GM18861 (cell line): Measurements from ENCODE around the gene ITPKC.
"Not testable (repeated sequence)": the region's sequence is repeated elsewhere in the genome, so short reads cannot be mapped to it uniquely, and the experiment has no call there.

ENCODE experiments used
- ATAC-seq: cut with Tn5 transposase; IDR thresholded peaks from one replicate; pipeline ENCODE4 v1.9.1; 2021; ENCODE audit not compliant: unreplicated experiment

The ITPKC gene

DNA sequence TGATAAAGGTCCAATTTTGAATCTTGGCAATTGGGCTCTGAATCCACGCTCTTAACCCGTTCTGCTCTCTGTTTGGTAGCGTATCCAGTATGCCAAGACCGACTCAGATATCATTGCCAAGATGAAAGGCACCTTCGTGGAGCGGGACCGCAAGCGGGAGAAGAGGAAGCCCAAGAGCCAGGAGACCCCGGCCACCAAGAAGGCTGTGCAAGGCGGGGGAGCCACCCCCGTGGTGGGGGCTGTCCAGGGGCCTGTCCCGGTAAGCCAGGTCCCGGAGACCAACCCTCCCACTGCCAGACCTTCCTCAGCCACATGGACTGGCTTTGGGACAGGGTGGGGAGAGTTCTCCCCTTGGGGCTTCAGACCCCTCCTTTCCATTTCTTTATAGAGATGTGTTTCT lies 42.4 kb downstream of the ITPKC start:
- ATAC-seq = no peak

DNA sequence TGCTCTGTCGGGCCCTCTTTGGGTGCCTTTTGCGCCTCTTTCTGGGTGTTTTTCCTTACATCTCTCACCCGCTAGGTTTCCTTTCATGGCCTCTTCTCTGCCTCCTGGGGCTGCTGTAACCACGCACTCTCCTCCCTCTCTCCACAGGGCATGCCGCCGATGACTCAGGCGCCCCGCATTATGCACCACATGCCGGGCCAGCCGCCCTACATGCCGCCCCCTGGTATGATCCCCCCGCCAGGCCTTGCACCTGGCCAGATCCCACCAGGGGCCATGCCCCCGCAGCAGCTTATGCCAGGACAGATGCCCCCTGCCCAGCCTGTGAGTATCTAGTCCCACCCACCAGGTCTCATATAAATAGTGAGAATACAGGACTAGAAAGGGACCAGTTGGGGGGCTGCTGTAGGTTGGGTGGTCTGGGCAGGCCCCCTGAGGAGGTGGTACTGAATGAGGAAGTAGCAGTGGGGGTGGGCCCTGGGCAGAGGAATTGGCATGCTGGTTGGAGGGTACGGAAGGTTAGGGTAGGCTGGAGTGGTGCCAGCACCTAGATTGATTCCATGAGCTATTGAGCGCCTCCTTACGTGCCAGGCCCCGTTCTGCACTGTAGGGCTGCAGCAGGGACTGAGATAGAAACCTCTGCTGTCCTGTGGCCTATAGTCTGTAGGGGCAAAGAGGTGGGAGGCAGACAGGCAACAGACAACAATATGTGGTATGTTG lies 46.0 kb downstream of the ITPKC start:
- no peak for ATAC-seq

DNA sequence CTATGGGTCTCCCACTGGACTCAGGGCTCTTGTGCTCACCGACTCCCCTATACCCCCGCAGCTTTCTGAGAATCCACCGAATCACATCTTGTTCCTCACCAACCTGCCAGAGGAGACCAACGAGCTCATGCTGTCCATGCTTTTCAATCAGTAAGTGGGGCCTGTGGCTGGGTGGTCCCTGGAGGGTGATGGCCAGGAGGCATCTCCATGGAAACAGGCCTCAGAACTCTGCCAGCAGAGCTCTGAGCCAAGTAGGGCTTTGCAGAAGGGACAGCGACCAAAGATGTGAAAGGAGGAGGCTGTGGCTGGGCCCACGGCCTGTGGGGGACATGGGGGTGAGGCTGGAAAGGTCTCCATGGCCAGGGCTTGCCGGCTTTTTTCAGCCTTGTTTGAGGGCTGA lies 46.6 kb downstream of the ITPKC start:
- no peak for ATAC-seq

DNA sequence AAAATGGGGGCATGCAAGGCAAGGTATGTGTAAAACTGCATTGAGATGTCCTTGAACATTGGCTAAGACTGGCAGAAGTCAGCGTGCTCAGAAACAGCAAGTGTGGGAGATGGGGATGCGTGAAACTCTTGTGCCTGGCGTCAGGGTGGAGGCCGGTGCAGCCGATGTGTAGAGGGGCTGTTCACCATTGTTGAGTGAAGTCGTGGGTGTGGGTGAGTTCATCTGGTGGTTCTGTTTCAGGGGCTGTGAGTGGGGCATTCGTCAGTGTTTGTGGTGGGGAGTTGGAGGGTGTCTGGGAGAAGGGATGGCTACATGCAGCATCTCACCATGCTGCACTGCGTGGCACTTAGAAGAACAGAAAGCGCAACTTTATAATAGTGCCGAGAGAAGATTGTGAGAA lies 47.1 kb downstream of the ITPKC start:
- no peak for ATAC-seq

DNA sequence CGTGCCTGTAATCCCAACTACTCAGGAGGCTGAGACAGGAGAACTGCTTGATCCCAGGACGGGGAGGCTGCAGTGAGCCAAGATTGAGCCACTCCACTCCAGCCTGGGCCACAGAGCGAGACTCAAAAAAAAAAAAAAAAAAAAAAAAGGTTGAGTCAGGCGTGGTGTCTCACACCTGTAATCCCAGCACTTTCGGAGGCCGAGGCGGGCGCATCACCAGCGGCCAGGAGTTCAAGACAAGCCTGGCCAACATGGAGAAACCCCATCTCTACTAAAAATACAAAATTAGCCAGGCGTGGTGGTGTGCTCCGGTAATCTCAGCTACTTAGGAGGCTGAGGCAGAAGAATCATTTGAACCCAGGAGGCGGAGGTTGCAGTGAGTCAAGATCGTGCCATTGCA lies 49.5 kb downstream of the ITPKC start:
- not testable (repeated sequence) for ATAC-seq

DNA sequence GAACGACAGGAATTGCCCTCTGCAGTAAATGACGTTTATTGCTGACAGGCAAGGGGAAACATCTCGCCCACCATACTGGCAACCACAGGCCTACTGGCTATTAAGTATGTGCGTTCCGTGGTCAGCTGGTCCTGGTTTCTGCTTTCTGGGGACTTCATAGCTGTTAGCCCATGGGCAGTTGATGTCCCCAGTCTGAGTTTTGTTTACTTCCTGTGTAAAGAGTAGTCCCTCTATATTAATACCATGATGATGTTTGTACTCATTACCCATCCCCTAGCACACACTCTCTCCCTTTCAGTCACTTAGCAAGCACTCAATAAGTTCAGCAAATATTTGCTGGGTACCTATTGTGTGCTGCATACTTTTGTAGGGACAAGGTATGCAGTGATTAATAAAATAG lies 52.0 kb downstream of the ITPKC start:
- ATAC-seq = no peak

DNA sequence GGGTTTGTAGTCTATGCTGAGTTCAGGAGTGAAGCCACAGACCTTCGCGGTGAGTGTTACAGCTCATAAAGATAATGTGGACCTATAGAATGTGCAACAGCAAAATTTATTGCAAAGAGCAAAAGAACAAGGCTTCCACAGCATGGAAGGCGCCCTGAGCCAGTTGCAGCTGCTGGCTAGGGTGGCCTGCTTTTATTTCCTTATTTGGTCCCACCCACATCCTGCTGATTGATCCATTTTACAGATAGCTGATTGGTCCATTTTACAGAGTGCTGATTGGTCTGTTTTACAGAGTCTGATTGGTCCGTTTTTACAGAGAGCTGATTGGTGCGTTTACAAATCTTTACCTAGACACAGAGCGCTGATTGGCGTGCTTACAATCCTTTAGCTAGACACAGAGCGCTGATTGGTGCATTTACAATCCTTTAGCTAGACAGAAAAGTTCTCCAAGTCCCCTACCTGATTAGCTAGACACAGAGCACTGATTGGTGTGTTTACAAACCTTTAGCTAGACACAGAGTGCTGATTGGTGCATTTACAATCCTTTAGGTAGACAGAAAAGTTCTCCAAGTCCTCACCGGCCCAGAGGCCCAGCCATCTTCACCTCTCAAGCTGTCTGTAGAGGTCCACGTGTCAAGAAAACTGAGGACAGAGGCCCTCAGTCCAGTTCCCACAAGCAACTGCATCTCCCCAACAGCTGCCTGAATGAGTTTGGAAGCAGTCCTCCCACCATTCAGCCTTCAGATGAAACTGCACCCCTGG lies 54.4 kb downstream of the ITPKC start:
- not testable (repeated sequence) for ATAC-seq

DNA sequence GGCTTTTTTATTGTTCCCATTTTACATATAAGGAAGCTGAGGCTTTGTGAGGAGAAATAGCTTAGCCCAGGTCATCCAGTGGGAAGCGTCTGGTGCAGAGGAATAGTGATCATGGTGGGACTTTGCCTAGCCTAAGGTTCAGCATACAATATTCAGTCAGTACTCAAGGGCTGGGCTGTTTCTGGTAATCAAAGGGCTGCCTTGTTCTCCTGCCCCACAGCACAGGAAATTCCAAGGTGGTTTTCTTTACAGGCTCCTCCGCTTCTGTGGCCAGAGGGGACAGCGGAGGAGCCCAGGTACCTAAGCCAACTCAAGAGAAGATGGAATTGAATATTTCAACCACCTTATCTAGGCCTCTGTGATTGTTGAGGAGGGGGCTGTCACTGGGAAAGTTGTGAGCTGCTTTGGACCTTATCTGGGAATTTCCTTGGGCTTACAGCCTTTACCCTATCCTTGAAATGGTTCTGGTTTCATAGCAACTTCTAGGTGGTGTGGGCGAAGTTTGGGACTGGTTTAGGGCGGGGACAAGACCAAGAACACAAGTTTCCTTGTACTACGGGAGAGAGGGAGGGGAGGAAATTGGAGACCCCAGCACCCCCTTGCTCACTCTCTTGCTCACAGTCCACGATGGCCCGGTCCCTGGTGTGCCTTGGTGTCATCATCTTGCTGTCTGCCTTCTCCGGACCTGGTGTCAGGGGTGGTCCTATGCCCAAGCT lies 58.2 kb downstream of the ITPKC start, which contains the start of gene MIA:
Gene MIA (plus strand): TSS at position 606 of the 716 bp plus-strand sequence. CDS start 22 bp downstream, at position 628.
- ATAC-seq = no peak

DNA sequence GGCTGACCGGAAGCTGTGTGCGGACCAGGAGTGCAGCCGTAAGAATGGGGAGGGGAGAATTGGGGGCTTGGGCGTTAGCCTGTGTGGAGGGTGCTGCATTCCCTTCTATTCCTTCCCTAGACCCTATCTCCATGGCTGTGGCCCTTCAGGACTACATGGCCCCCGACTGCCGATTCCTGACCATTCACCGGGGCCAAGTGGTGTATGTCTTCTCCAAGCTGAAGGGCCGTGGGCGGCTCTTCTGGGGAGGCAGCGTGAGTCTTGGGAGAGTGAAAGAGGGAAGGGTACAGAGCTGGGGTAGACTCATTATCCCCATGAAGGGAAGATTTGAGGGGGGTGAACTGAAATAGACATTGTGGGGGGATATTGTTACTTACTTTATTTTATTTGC lies 58.7 kb downstream of the ITPKC start:
- no peak for ATAC-seq

DNA sequence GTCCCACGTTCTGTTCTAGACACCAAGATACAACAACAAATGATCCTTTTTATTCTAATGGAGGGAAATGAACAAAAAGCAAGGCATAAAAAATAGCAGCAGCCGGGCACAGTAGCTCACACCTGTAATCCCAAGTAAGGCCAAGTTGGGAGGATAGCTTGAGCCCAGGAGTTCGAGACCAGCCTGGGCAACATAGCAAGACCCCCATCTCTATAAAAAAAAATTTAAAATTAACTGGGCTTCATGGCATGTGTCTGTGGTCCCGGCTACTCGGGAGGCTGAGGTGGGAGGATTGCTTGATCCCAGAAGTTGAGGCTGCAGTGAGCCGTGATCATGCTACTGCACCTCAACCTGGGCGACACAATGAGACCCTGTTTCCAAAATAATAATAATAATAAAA lies 59.5 kb downstream of the ITPKC start:
- no peak for ATAC-seq

DNA sequence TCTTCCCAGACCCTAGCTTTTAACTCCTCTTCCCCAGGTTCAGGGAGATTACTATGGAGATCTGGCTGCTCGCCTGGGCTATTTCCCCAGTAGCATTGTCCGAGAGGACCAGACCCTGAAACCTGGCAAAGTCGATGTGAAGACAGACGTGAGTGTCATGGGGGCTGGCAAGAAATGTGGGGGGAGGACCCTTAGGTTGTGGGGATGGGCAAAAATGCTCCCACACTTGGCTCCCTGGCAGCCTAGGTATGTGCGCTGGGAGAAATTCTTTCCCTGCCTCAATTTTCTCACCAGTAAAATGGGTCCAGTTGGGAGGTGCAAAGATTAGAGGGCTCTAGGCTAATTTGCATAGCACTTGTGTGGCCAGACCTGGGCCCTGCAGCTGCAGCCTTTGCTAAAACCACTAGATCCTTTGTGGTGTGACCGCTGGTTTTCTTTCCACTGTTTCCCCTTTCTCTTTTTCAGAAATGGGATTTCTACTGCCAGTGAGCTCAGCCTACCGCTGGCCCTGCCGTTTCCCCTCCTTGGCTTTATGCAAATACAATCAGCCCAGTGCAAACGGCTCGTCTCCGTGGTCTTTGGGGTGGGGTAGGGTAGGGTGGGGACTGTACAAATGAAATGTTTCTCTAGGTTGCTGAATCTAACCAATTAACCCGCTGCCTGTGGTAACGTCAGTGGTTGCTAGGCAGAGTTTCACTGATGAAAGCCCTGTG lies 60.2 kb downstream of the ITPKC start:
- peak; percentile 48 for ATAC-seq

DNA sequence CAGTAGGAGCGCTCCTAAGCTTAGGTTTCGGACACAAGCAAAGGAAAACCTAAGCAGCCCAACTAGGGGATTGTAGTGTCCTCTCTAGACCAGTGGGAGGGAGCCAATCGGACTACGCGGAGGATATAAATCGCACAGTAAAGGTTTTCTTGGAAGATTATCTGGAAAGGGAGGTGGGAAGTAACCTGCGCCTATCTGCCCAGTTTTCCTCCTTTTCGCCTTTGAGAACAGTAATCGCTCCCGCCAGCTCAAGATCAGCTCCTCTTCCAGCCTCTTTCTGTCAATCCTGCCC lies 60.7 kb downstream of the ITPKC start:
- no peak for ATAC-seq

DNA sequence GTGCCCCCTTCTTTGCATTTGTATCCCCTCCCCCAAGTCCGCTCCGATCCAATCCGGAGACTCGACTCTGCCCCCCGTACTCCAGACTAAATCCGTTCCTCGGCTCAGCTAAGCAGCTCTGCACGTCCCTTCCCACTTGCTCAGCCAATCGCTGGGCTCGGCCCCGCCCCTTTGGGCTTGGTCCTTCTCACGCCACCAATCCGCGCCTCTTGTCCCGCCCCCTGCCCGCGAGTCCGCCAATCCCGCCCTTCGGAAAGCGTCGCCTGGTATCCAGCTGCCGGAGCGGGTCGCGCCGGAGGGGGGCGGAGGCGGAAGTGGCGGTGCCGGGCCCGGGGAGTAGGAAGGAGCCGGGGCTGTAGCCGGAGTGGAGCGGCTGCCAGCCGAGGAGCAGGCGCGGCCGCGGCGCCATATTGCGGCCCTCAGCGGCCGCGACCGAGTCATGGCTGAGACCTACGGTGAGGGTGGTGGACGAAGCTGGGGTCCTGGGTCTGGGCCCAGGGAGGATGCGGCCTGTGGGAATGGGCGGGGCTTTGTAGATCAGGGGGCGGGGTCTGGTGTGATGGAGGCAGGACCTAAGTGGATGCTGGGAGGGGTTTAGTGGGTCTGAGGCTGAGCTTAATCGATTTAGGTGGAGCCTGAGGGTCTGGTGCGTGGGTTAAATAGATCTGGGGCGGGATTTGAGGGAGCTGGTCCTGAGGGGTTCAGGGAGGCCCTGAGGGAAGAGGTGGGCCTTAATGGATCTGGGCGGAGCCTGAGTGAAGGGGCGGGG lies 61.2 kb downstream of the ITPKC start, which contains the start of gene RAB4B:
Gene RAB4B (plus strand): TSS at position 311 of the 769 bp plus-strand sequence. CDS start 129 bp downstream, at position 440.
- peak; percentile 52 for ATAC-seq

DNA sequence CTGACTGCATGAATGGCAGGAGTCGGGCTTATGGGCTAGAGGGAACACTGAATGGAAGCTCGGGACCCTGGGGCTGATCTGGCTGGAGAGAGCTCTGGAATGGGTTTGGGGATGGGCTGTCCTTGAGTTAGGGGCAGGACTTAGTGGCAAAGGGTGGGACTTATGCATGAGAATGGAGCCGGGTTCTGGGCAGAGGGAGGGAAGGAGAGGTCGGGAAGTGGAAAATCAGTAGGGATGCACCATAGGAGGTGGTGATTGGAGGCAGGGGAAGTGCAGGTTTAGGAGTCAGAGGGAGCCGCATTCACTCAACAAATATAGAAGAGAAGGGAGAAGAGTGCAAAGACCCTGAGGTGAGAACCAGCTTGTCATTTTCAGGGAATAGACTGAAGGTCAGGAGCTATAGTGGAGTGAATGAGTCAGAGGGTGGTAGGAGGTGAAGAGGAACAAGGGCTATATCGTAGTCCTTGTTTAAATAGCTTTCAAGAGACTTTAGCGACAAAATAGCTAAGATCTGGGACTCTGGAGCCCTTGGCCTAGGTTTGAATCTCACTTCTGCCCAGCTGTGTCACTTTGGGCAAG lies 61.9 kb downstream of the ITPKC start:
- no peak for ATAC-seq

DNA sequence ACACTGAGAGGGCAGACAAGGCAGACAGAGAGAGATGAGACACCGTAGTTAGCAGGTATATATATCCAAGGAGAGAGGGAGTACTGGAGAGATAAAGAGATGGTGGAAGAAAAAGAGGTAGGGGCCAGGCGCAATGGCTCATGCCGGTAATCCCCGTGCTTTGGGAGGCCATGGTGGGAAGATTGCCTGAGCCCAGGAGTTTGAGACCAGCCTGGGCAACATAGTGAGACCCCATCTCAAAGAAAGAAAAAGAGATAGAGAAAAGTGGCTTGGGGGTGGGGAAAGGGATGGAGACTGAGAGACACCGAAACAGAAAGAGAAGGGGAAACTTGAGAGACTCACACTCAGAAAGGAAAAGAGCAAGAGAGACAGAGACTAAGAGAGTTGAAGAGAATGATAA lies 63.7 kb downstream of the ITPKC start:
- ATAC-seq = no peak

DNA sequence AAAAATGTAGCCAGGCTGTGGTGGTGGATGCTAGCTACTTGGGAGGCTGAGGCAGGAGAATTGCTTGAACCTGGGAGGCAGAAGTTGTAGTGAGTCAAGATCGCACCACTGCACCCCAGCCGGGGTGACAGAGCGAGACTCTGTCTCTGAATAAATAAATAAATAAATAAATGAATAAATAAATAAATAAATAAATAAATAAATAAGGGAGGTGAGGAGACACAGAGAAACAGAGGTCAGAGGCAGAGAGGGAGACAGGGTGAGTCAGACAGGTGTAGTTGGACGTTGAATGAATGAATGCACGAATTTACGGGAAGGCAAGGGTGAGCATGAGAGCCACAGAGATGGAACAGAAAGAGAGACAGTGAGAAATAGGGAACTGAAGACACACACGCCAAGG lies 64.2 kb downstream of the ITPKC start:
- no peak for ATAC-seq

DNA sequence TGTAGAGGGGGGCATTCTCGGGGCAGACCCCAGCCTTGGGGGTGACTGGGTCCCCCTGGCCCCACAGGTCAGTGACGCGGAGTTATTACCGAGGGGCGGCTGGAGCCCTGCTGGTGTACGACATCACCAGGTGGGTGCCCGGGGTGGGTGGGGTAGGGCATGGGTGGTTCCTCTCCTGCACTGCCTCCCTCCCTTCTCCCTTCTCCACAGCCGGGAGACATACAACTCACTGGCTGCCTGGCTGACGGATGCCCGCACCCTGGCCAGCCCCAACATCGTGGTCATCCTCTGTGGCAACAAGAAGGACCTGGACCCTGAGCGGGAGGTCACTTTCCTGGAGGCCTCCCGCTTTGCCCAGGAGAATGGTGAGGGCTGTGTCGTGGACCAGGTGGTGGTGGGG lies 66.8 kb downstream of the ITPKC start:
- ATAC-seq = no peak

DNA sequence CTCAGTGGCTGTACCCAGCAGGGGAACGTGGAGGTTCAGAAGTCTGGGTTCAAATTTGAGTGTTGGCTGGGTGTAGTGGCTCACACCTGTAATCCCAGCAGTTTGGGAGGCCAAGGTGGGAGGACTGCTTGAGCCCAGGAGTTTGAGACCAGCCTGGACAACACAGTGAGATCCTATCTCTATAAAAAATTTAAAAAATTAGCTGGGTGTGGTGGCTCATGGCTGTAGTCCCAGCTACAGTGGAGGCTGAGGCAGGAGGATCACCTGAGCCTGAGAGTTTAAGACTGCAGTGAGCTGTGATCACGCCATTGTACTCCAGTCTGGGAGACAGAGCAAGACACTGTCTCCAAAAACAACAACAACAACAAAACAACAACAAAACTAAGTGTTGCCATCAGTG lies 67.2 kb downstream of the ITPKC start:
- ATAC-seq = not testable (repeated sequence)

DNA sequence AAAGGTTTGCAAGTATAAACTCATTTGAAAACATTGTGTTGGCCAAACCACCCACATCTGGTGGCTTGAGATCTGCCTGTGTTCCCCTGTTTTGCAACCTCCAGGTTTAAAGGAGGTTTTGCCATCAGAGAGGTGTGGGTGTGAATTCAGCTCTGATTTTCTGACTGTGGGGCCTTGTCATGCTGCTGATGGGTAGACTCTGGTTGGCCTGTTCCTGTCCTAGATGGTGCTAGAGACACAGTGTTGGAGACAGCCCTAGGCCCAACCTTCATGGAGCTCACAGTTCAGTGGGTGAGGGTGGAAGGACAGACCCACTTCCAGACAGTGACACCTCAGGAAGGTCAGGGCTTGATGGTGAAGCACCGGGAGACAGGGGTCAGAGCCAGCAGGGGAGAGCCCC lies 68.6 kb downstream of the ITPKC start:
- no peak for ATAC-seq
